OCI-LY1 (cell line): ENCODE data around the gene RAD21L1.

Experiments used
- CTCF ChIP-seq: fragments of 200-600 bp; sonication (generic), shearing (Covaris generic); IDR thresholded peaks from 2 replicates; pipeline ENCODE4 v1.5.1; 2017; ENCODE audit warnings: mild to moderate bottlenecking, antibody characterized with exemption, low read length, moderate library complexity, mixed read lengths
- EZH2 ChIP-seq: fragments of 200-600 bp; sonication (generic), shearing (Covaris generic); IDR thresholded peaks from 2 replicates; pipeline ENCODE4 v1.8.0; 2017; ENCODE audit warnings: borderline replicate concordance, mixed run types, mild to moderate bottlenecking, antibody characterized with exemption, low read length, moderate library complexity, mixed read lengths

- TF ChIP-seq CTCF (no peak), EZH2 (no peak)
Observed at GRCh38 chr20:1225263-1225782, 521 bp upstream of the RAD21L1 start.
